GM10248 (cell line): Measurements from ENCODE around the gene TBC1D5.
A peak's percentile ranks its signal among the peaks of the same experiment; 100 is the strongest.

Source experiments
- CTCF ChIA-PET: fragments of 300-600 bp; sonication (Branson Sonifier 250); formaldehyde crosslinking; extraction: SDS; loops from one replicate; lab custom pipeline; 2021; ENCODE audit warnings: antibody characterized with exemption; lab: Yijun Ruan, JAX
- POLR2A ChIA-PET: fragments of 350-650 bp; sonication (Branson Sonifier 250); formaldehyde crosslinking; extraction: SDS; loops from one replicate; lab custom pipeline; 2020; ENCODE audit warnings: antibody characterized with exemption; lab: Yijun Ruan, JAX
- DNase-seq: peaks from one replicate; pipeline ENCODE4 v3.0.0; 2012; ENCODE audit errors: extremely low spot score
- CTCF ChIP-seq: IDR thresholded peaks from 2 replicates; pipeline ENCODE4 v1.5.1; 2012; ENCODE audit warnings: mild to moderate bottlenecking, low read depth; ENCODE audit errors: extremely low read depth, missing control alignments, control extremely low read depth

TBC1D5 gene

GRCh38 chr3:17330660-17331059, 411.8 kb downstream of the TBC1D5 start:
- POLR2A ChIA-PET: no interaction called here
- CTCF ChIA-PET: interaction anchor here (1.3 kb wide), 1 partner anchor 10 kb away, joined by 3 read pairs; no protein-coding TSS in a partner anchor
- DNase-seq: no peak
- TF ChIP-seq CTCF: no peak

- no peak for DNase-seq
- CTCF ChIA-PET: interaction anchor here (1.3 to 1.4 kb wide), 2 partner anchors 9 to 26 kb away, joined by 3 read pairs; no protein-coding TSS in a partner anchor
- POLR2A ChIA-PET: no interaction called here
- no peak for TF ChIP-seq CTCF
Observed at GRCh38 chr3:17329927-17330326, 412.5 kb downstream of the TBC1D5 start.

GRCh38 chr3:17322106-17322793, 420.2 kb downstream of the TBC1D5 start:
- peak; percentile 25 for DNase-seq
- no peak for TF ChIP-seq CTCF
- ChIA-PET CTCF (interaction anchor here (0.9 to 2.6 kb wide), 2 partner anchors 18 to 28 kb away, joined by 3 to 7 read pairs; no protein-coding TSS in a partner anchor), POLR2A (no interaction called here)

GRCh38 chr3:17320266-17320665, 422.2 kb downstream of the TBC1D5 start:
- ChIA-PET POLR2A (interaction anchor here (0.6 kb wide), 1 partner anchor 142 kb away, joined by 8 read pairs; no protein-coding TSS in a partner anchor), CTCF (interaction anchor here (1.0 to 2.6 kb wide), 2 partner anchors 10 to 20 kb away, joined by 3 to 7 read pairs; no protein-coding TSS in a partner anchor)
- TF ChIP-seq CTCF: no peak
- DNase-seq: no peak

GRCh38 chr3:17315897-17316296, 426.5 kb downstream of the TBC1D5 start:
- DNase-seq: no peak
- ChIA-PET CTCF (interaction anchor here (1.7 kb wide), 1 partner anchor 14 kb away, joined by 5 read pairs; no protein-coding TSS in a partner anchor), POLR2A (no interaction called here)
- TF ChIP-seq CTCF: no peak

- ChIA-PET CTCF (interaction anchor here (1.8 kb wide), 1 partner anchor 25 kb away, joined by 4 read pairs; no protein-coding TSS in a partner anchor), POLR2A (no interaction called here)
- DNase-seq: no peak
- no peak for TF ChIP-seq CTCF
Observed at GRCh38 chr3:17314171-17314570, 428.3 kb downstream of the TBC1D5 start.
